ENCODE measurements around the gene RHOU. TPM values are rescaled to one million over a fixed set of nuclear protein-coding genes. Genes with fewer than 3 reads are reported as not detected.
"Not testable (repeated sequence)": the region's sequence is repeated elsewhere in the genome, so short reads cannot be mapped to it uniquely, and the experiment has no call there.

The RHOU gene
- total RNA-seq, 4 donors from 2014 or later = 16.5 to 24.5 (median 17.8) TPM

- H3K9me3 ChIP-seq = no peaks in the 10 kb centered on the region
- WGBS, 2 donors = 65 to 69% methylated on average over 6 of the region's 6 CpGs
Observed at GRCh38 chr1:228767636-228768354, 32.5 kb downstream of the RHOU start.

GRCh38 chr1:228768355-228769000 is 33.2 kb downstream of the RHOU start:
- Histone ChIP-seq H3K27me3 (no peaks in the 10 kb centered on the region), H3K4me3 (no peak overlapping the region), H3K4me1 (no peaks in the 10 kb centered on the region), H3K36me3 (no peaks in the 10 kb centered on the region), H3K27ac (no peak overlapping the region), H3K9me3 (no peaks in the 10 kb centered on the region)
- no peak for DNase-seq (ENCODE audit: low spot score in 2 of 2)
- WGBS, 2 donors = 62 to 68% methylated on average over 12 of the region's 12 CpGs
- TF ChIP-seq POLR2A (IDR thresholded peaks at IDR 0.05) (no peak), EP300 (IDR thresholded peaks at IDR 0.05) (no peak), CTCF (IDR thresholded peaks at IDR 0.05) (no peak)

More at GRCh38 chr1:228767636-228768354, 32.5 kb downstream of the RHOU start:
- Histone ChIP-seq H3K36me3 (no peaks in the 10 kb centered on the region), H3K27ac (no peak overlapping the region), H3K4me1 (no peaks in the 10 kb centered on the region), H3K27me3 (no peaks in the 10 kb centered on the region), H3K4me3 (no peak overlapping the region)
- DNase-seq (ENCODE audit: low spot score in 2 of 2) = no peak
- no peak for TF ChIP-seq EP300 (IDR thresholded peaks at IDR 0.05)
- no peak for TF ChIP-seq POLR2A (IDR thresholded peaks at IDR 0.05)
- no peak for TF ChIP-seq CTCF (IDR thresholded peaks at IDR 0.05)

GRCh38 chr1:228770779-228771223 is 35.5 kb downstream of the RHOU start:
- no peaks in the 10 kb centered on the region for H3K9me3 ChIP-seq
- no peaks in the 10 kb centered on the region for H3K36me3 ChIP-seq
- no peak overlapping the region for H3K27ac ChIP-seq
- 77 to 84% methylated on average over 5 of the region's 5 CpGs for WGBS, 2 donors
- H3K4me3 ChIP-seq = no peak overlapping the region
- H3K4me1 ChIP-seq = no peaks in the 10 kb centered on the region
- no peak for TF ChIP-seq POLR2A (IDR thresholded peaks at IDR 0.05)
- no peak for TF ChIP-seq CTCF (IDR thresholded peaks at IDR 0.05)
- TF ChIP-seq EP300 (IDR thresholded peaks at IDR 0.05) = no peak
- DNase-seq (ENCODE audit: low spot score in 2 of 2) = no peak
- no peaks in the 10 kb centered on the region for H3K27me3 ChIP-seq

- H3K27ac ChIP-seq = no peak overlapping the region
Observed at GRCh38 chr1:228772516-228773212, 37.4 kb downstream of the RHOU start.

GRCh38 chr1:228775946-228776345 is 40.7 kb downstream of the RHOU start:
- not testable (repeated sequence) for H3K27me3 ChIP-seq; H3K36me3 ChIP-seq; H3K4me1 ChIP-seq; H3K4me3 ChIP-seq; H3K9me3 ChIP-seq; DNase-seq (ENCODE audit: low spot score in 2 of 2); H3K27ac ChIP-seq
- 86 to 96% methylated on average over 9 of the region's 9 CpGs for WGBS, 2 donors

More at GRCh38 chr1:228772516-228773212, 37.4 kb downstream of the RHOU start:
- H3K4me1 ChIP-seq = no peaks in the 10 kb centered on the region
- no peak overlapping the region for H3K4me3 ChIP-seq
- no peaks in the 10 kb centered on the region for H3K36me3 ChIP-seq
- no peak for DNase-seq (ENCODE audit: low spot score in 2 of 2)
- no peaks in the 10 kb centered on the region for H3K9me3 ChIP-seq
- H3K27me3 ChIP-seq = no peaks in the 10 kb centered on the region
- 57 to 70% methylated on average over 4 of the region's 4 CpGs for WGBS, 2 donors
- no peak for TF ChIP-seq EP300 (IDR thresholded peaks at IDR 0.05)
- no peak for TF ChIP-seq POLR2A (IDR thresholded peaks at IDR 0.05)
- no peak for TF ChIP-seq CTCF (IDR thresholded peaks at IDR 0.05)
